Osteoblast (primary cell): ENCODE measurements around the gene CLEC5A. TPM values are rescaled to one million over a fixed set of nuclear protein-coding genes. Genes with fewer than 3 reads are reported as not detected.

Source experiments
- DNase-seq: peaks from one replicate; pipeline ENCODE4 v3.0.0; 2011; ENCODE audit warnings: low spot score, mixed read lengths; ENCODE audit not compliant: insufficient read length; ENCODE audit errors: missing footprints
- H2AFZ ChIP-seq: 2 replicates; pipeline ENCODE4 v1.6.0; 2011; ENCODE audit warnings: mild to moderate bottlenecking, low read length
- H3K27ac ChIP-seq: 2 replicates; pipeline ENCODE4 v1.5.1; 2011; ENCODE audit warnings: mild to moderate bottlenecking, low read depth, low read length, moderate library complexity
- H3K27me3 ChIP-seq: 2 replicates; pipeline ENCODE4 v1.6.0; 2012; ENCODE audit warnings: mild to moderate bottlenecking, control low read depth, inconsistent platforms, low read length, moderate library complexity; ENCODE audit not compliant: insufficient read depth
- H3K36me3 ChIP-seq: 2 replicates; pipeline ENCODE4 v1.5.1; 2011; ENCODE audit warnings: mild to moderate bottlenecking, low read length, control low read depth, moderate library complexity; ENCODE audit not compliant: insufficient read depth
- H3K4me1 ChIP-seq: 2 replicates; pipeline ENCODE4 v1.5.1; 2011; ENCODE audit warnings: mild to moderate bottlenecking, low read length, control low read depth, moderate library complexity; ENCODE audit not compliant: insufficient read depth
- H3K4me2 ChIP-seq: 2 replicates; pipeline ENCODE4 v1.6.0; 2011; ENCODE audit warnings: mild to moderate bottlenecking, low read length; ENCODE audit not compliant: insufficient read depth
- H3K4me3 ChIP-seq: fragments of 200-600 bp; sonication (generic); 3 replicates; pipeline ENCODE4 v1.5.1; 2012; ENCODE audit warnings: mild to moderate bottlenecking, low read length, inconsistent platforms; ENCODE audit not compliant: insufficient read depth
- H3K79me2 ChIP-seq: 2 replicates; pipeline ENCODE4 v1.6.0; 2012; ENCODE audit warnings: mild to moderate bottlenecking, low read length, control low read depth, inconsistent platforms; ENCODE audit not compliant: insufficient read depth
- H3K9me3 ChIP-seq: 2 replicates; pipeline ENCODE4 v1.5.1; 2011; ENCODE audit warnings: low read depth, low read length, control low read depth
- H4K20me1 ChIP-seq: 2 replicates; pipeline ENCODE4 v1.6.0; 2012; ENCODE audit warnings: mild to moderate bottlenecking, low read length, control low read depth; ENCODE audit not compliant: insufficient read depth
- CTCF ChIP-seq: IDR thresholded peaks from 2 replicates; pipeline ENCODE4 v1.5.1; 2011; ENCODE audit warnings: mild to moderate bottlenecking, low read depth, low read length, moderate library complexity; ENCODE audit errors: extremely low read depth
- total RNA-seq: library from RNA; depleted of rRNA; stranded (reverse); fragments of >200 nt; gene quantifications from 2 replicates; pipeline ENCODE4 v1.2.3, GENCODE V29; 2012

Gene CLEC5A
- total RNA-seq, 1 donor, result not detected

GRCh38 chr7:141943846-141944245, 2.9 kb downstream of the CLEC5A start:
- TF ChIP-seq CTCF, result no peak
- Histone ChIP-seq H3K4me2 (no peak overlapping the region), H3K27ac (no peak overlapping the region), H2AFZ (no peak overlapping the region), H3K36me3 (no peaks in the 10 kb centered on the region), H3K79me2 (no peaks in the 10 kb centered on the region), H3K4me1 (no peaks in the 10 kb centered on the region), H3K4me3 (no peak overlapping the region), H4K20me1 (no peaks in the 10 kb centered on the region), H3K9me3 (no peaks in the 10 kb centered on the region), H3K27me3 (no peaks in the 10 kb centered on the region)
- DNase-seq, result no peak

GRCh38 chr7:141941075-141941474, 5.7 kb downstream of the CLEC5A start:
- H3K79me2 ChIP-seq, result no peaks in the 10 kb centered on the region
- H2AFZ ChIP-seq, result no peak overlapping the region
- no peak for DNase-seq
- no peaks in the 10 kb centered on the region for H3K9me3 ChIP-seq
- H4K20me1 ChIP-seq, result no peaks in the 10 kb centered on the region
- no peak overlapping the region for H3K4me2 ChIP-seq
- no peaks in the 10 kb centered on the region for H3K36me3 ChIP-seq
- no peak overlapping the region for H3K27ac ChIP-seq
- H3K4me1 ChIP-seq, result no peaks in the 10 kb centered on the region
- no peaks in the 10 kb centered on the region for H3K27me3 ChIP-seq
- H3K4me3 ChIP-seq, result no peak overlapping the region
- TF ChIP-seq CTCF, result no peak

GRCh38 chr7:141930211-141930610, 16.6 kb downstream of the CLEC5A start:
- no peak for TF ChIP-seq CTCF
- Histone ChIP-seq H3K4me2 (no peak overlapping the region), H3K36me3 (no peaks in the 10 kb centered on the region), H3K79me2 (no peaks in the 10 kb centered on the region), H2AFZ (no peak overlapping the region), H3K4me1 (no peaks in the 10 kb centered on the region), H3K4me3 (no peak overlapping the region), H3K27ac (no peak overlapping the region), H3K9me3 (no peaks in the 10 kb centered on the region), H3K27me3 (no peaks in the 10 kb centered on the region), H4K20me1 (no peaks in the 10 kb centered on the region)
- no peak for DNase-seq

- no peak overlapping the region for H2AFZ ChIP-seq
- no peak overlapping the region for H3K4me2 ChIP-seq
- H3K9me3 ChIP-seq, result no peaks in the 10 kb centered on the region
Observed at GRCh38 chr7:141928845-141929195, 18.0 kb downstream of the CLEC5A start.

More at GRCh38 chr7:141928845-141929195, 18.0 kb downstream of the CLEC5A start:
- Histone ChIP-seq H3K79me2 (no peaks in the 10 kb centered on the region), H4K20me1 (no peaks in the 10 kb centered on the region), H3K27me3 (no peaks in the 10 kb centered on the region), H3K27ac (no peak overlapping the region), H3K4me1 (no peaks in the 10 kb centered on the region), H3K36me3 (no peaks in the 10 kb centered on the region), H3K4me3 (no peak overlapping the region)
- TF ChIP-seq CTCF, result no peak
- DNase-seq, result no peak
